ENCODE measurements around the gene PLPP2. TPM values are rescaled to one million over a fixed set of nuclear protein-coding genes. Genes with fewer than 3 reads are reported as not detected.

Gene PLPP2
- 9.9 and 12.2 TPM in 2 replicates for total RNA-seq

GRCh38 chr19:291006-291521 is at the start of gene PLPP2:
TSS of gene PLPP2 (minus strand) at chr19:291403. CDS start at chr19:291336, 67 bp downstream.
- TF ChIP-seq CTCF (IDR thresholded peaks at IDR 0.05; ENCODE audit: insufficient read depth, low read depth, low read length) = no peak
- no peak for DNase-seq (ENCODE audit: low read depth)
- peak within 1 kb of the TSS; percentile 48 for H3K4me3 ChIP-seq (ENCODE audit: low read depth, low read length)

GRCh38 chr19:340620-341385 is 49.6 kb upstream of the PLPP2 start:
- H3K4me3 ChIP-seq (ENCODE audit: low read depth, low read length) = no peak overlapping the region
- DNase-seq (ENCODE audit: low read depth) = no peak
- no peak for TF ChIP-seq CTCF (IDR thresholded peaks at IDR 0.05; ENCODE audit: insufficient read depth, low read depth, low read length)

DNA sequence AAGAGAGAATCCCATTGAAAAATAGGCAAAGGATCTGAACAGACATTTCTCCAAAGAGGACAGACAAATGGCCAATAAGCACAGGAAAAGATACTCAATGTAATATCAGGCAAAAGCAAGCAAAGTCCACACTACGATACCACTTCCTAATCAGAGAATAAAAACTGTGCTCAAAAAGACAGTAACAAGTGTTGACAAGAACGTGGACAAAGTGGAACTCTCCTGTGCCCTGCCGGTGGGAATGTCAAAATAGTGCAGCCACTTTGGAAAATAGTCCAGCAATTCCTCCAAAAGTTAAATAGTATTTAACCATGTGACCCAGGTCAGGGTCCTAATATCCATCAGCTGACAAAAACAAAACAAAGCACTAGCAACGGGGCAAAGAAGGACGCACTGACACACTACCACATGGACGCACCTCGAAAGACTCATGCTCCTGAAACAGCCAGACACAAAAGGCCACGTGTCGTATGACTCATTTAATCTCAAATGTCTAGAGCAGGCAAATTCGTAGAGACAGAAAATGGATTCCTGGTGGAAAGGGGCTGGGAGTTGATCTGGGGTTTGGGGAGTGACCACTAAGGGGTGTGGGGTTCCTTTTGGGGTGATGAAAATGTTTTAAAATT is 48.2 kb upstream of the PLPP2 start:
- TF ChIP-seq CTCF (IDR thresholded peaks at IDR 0.05; ENCODE audit: insufficient read depth, low read depth, low read length) = no peak
- no peak overlapping the region for H3K4me3 ChIP-seq (ENCODE audit: low read depth, low read length)
- DNase-seq (ENCODE audit: low read depth) = peak; percentile 23

GRCh38 chr19:338421-338820 is 47.2 kb upstream of the PLPP2 start:
- H3K4me3 ChIP-seq (ENCODE audit: low read depth, low read length) = no peak overlapping the region
- no peak for DNase-seq (ENCODE audit: low read depth)
- no peak for TF ChIP-seq CTCF (IDR thresholded peaks at IDR 0.05; ENCODE audit: insufficient read depth, low read depth, low read length)

DNA sequence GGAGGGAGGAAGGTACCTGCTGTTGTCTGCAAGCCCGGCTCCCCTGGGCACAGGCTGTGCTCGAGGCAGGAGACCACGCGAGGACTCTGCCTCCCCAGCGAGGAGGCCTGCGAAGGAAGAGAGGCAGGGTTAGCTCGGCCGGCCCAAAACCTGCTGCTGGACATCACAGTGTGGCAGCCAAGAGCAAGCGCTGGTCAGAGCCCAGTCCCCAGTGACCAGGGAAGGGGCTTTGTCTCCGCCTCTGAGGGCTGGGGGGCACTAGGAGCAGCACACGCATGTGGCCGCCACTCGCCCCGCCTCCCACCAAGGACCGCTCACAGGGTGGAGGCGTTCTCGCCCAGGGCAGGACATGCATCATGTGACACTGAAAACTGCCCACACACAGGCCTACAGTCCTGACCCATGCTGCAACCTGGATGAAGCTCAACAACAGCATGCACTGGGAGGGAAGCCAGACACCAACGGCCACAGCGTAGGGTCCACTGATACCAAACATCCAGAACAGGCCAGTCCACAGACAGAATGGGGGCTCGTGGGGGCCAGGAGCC is 44.9 kb upstream of the PLPP2 start:
- no peak for TF ChIP-seq CTCF (IDR thresholded peaks at IDR 0.05; ENCODE audit: insufficient read depth, low read depth, low read length)
- DNase-seq (ENCODE audit: low read depth) = peak; percentile 54
- no peak overlapping the region for H3K4me3 ChIP-seq (ENCODE audit: low read depth, low read length)

GRCh38 chr19:335486-336066 is 44.4 kb upstream of the PLPP2 start:
- no peak for DNase-seq (ENCODE audit: low read depth)
- TF ChIP-seq CTCF (IDR thresholded peaks at IDR 0.05; ENCODE audit: insufficient read depth, low read depth, low read length) = no peak
- H3K4me3 ChIP-seq (ENCODE audit: low read depth, low read length) = no peak overlapping the region

Data from fibroblast of villous mesenchyme (primary cell).